Measurements from ENCODE around the gene UMAD1. TPM values are rescaled to one million over a fixed set of nuclear protein-coding genes. Genes with fewer than 3 reads are reported as not detected.
A peak's percentile ranks its signal among the peaks of the same experiment; 100 is the strongest.

The UMAD1 gene
- total and polyA plus RNA-seq, 4 donors = 7.7 to 19.2 (median 12.2) TPM

- no peak for ATAC-seq (ENCODE audit: insufficient read depth, low FRiP score)
- no peaks in the 10 kb centered on the region for H3K27me3 ChIP-seq (ENCODE audit: control insufficient read depth in 3 of 3, insufficient read depth in 3 of 3, low read length in 2 of 3)
These were observed 69.9 kb downstream of the UMAD1 start for GRCh38 chr7:7710469-7710868.

GRCh38 chr7:7713730-7714129, 73.2 kb downstream of the UMAD1 start:
- ATAC-seq (ENCODE audit: insufficient read depth, low FRiP score) (no peak), DNase-seq (no peak)
- Histone ChIP-seq H3K9ac (ENCODE audit: insufficient read depth in 1 of 2, low read length in 2 of 2) (no peak overlapping the region), H3K9me3 (ENCODE audit: control insufficient read depth in 4 of 4, insufficient read depth in 3 of 4, low read length in 3 of 4) (no peaks in the 10 kb centered on the region), H3K27me3 (ENCODE audit: control insufficient read depth in 3 of 3, insufficient read depth in 3 of 3, low read length in 2 of 3) (no peaks in the 10 kb centered on the region), H3K4me3 (no peak overlapping the region), H3K36me3 (ENCODE audit: control insufficient read depth in 4 of 4, insufficient read depth in 4 of 4, low read length in 4 of 4) (no peaks in the 10 kb centered on the region), H3K27ac (ENCODE audit: low read depth in 1 of 2, low read length in 1 of 2) (no peak overlapping the region), H3K4me1 (ENCODE audit: control insufficient read depth in 5 of 5, insufficient read depth in 5 of 5, low read length in 5 of 5) (no peaks in the 10 kb centered on the region)
- no peak for TF ChIP-seq CTCF (IDR thresholded peaks at IDR 0.05; ENCODE audit: control extremely low read depth, extremely low read depth)
- 89 to 90% methylated on average over 4 of the region's 4 CpGs for WGBS, 2 donors

More at GRCh38 chr7:7710469-7710868, 69.9 kb downstream of the UMAD1 start:
- no peak overlapping the region for H3K9ac ChIP-seq (ENCODE audit: insufficient read depth in 1 of 2, low read length in 2 of 2)
- H3K27ac ChIP-seq (ENCODE audit: low read depth in 1 of 2, low read length in 1 of 2) = no peak overlapping the region
- no peaks in the 10 kb centered on the region for H3K9me3 ChIP-seq (ENCODE audit: control insufficient read depth in 4 of 4, insufficient read depth in 3 of 4, low read length in 3 of 4)
- TF ChIP-seq CTCF (IDR thresholded peaks at IDR 0.05; ENCODE audit: control extremely low read depth, extremely low read depth) = no peak
- H3K36me3 ChIP-seq (ENCODE audit: control insufficient read depth in 4 of 4, insufficient read depth in 4 of 4, low read length in 4 of 4) = no peaks in the 10 kb centered on the region
- H3K4me3 ChIP-seq = no peak overlapping the region
- whole genome bisulfite sequencing, 2 donors = 94 to 99% methylated on average over 2 of the region's 2 CpGs
- no peak for DNase-seq
- peaks cover 0 to 9% (median 3%) of the 10 kb centered on the region in 5 donors for H3K4me1 ChIP-seq (ENCODE audit: control insufficient read depth in 5 of 5, insufficient read depth in 5 of 5, low read length in 5 of 5)

GRCh38 chr7:7718492-7718891, 77.9 kb downstream of the UMAD1 start, which contains the start of gene RPA3:
TSS of gene RPA3 (minus strand) at chr7:7718607. CDS start at chr7:7640418, 78,189 bp downstream.
- 94 to 98% methylated on average over 1 of the region's 1 CpG for WGBS, 2 donors
- peaks cover 0 to 2% (median 0%) of the 10 kb centered on the region in 4 donors for H3K36me3 ChIP-seq (ENCODE audit: control insufficient read depth in 4 of 4, insufficient read depth in 4 of 4, low read length in 4 of 4)
- no peak for ATAC-seq (ENCODE audit: insufficient read depth, low FRiP score)
- H3K27me3 ChIP-seq (ENCODE audit: control insufficient read depth in 3 of 3, insufficient read depth in 3 of 3, low read length in 2 of 3) = no peaks in the 10 kb centered on the region
- H3K4me1 ChIP-seq (ENCODE audit: control insufficient read depth in 5 of 5, insufficient read depth in 5 of 5, low read length in 5 of 5) = peaks cover 0 to 2% (median 0%) of the 10 kb centered on the region in 5 donors
- H3K9me3 ChIP-seq (ENCODE audit: control insufficient read depth in 4 of 4, insufficient read depth in 3 of 4, low read length in 3 of 4) = no peaks in the 10 kb centered on the region
- H3K4me3 ChIP-seq = no peak within 1 kb of the TSS
- H3K27ac ChIP-seq (ENCODE audit: low read depth in 1 of 2, low read length in 1 of 2) = no peak within 1 kb of the TSS
- no peak for TF ChIP-seq CTCF (IDR thresholded peaks at IDR 0.05; ENCODE audit: control extremely low read depth, extremely low read depth)
- no peak within 1 kb of the TSS for H3K9ac ChIP-seq (ENCODE audit: insufficient read depth in 1 of 2, low read length in 2 of 2)
- no peak for DNase-seq

GRCh38 chr7:7719236-7719635, 78.7 kb downstream of the UMAD1 start:
- H3K27ac ChIP-seq (ENCODE audit: low read depth in 1 of 2, low read length in 1 of 2) = no peak overlapping the region
- H3K4me1 ChIP-seq (ENCODE audit: control insufficient read depth in 5 of 5, insufficient read depth in 5 of 5, low read length in 5 of 5) = peaks cover 0 to 6% (median 0%) of the 10 kb centered on the region in 5 donors
- H3K9me3 ChIP-seq (ENCODE audit: control insufficient read depth in 4 of 4, insufficient read depth in 3 of 4, low read length in 3 of 4) = no peaks in the 10 kb centered on the region
- no peak overlapping the region for H3K4me3 ChIP-seq
- H3K27me3 ChIP-seq (ENCODE audit: control insufficient read depth in 3 of 3, insufficient read depth in 3 of 3, low read length in 2 of 3) = no peaks in the 10 kb centered on the region
- no peak overlapping the region for H3K9ac ChIP-seq (ENCODE audit: insufficient read depth in 1 of 2, low read length in 2 of 2)
- DNase-seq = peak in 1 of 3 donors; percentile 37
- WGBS, 2 donors = 49 to 56% methylated on average over 2 of the region's 2 CpGs
- peaks cover 0 to 2% (median 0%) of the 10 kb centered on the region in 4 donors for H3K36me3 ChIP-seq (ENCODE audit: control insufficient read depth in 4 of 4, insufficient read depth in 4 of 4, low read length in 4 of 4)
- no peak for TF ChIP-seq CTCF (IDR thresholded peaks at IDR 0.05; ENCODE audit: control extremely low read depth, extremely low read depth)
- peak; percentile 75 for ATAC-seq (ENCODE audit: insufficient read depth, low FRiP score)
